Ishikawa (cell line): Measurements from ENCODE around the gene SPAAR.

ENCODE experiments used
- CEBPB ChIP-seq: IDR thresholded peaks from 2 replicates; pipeline ENCODE4 v1.6.1; 2012
- CREB1 ChIP-seq: IDR thresholded peaks from 2 replicates; pipeline ENCODE4 v1.6.1; 2012; ENCODE audit warnings: low read depth
- EGR1 ChIP-seq: IDR thresholded peaks from 2 replicates; pipeline ENCODE4 v1.6.1; 2012
- EP300 ChIP-seq: IDR thresholded peaks from 2 replicates; pipeline ENCODE4 v1.6.1; 2012; ENCODE audit warnings: borderline replicate concordance
- FOXM1 ChIP-seq: IDR thresholded peaks from 2 replicates; pipeline ENCODE4 v1.6.1; 2012; ENCODE audit warnings: low read depth, borderline replicate concordance
- NFIC ChIP-seq: IDR thresholded peaks from 2 replicates; pipeline ENCODE4 v1.6.1; 2012
- RAD21 ChIP-seq: IDR thresholded peaks from 2 replicates; pipeline ENCODE4 v1.6.1; 2012; ENCODE audit warnings: low read depth
- REST ChIP-seq: IDR thresholded peaks from 2 replicates; pipeline ENCODE4 v1.6.1; 2012; ENCODE audit warnings: low read depth, mild to moderate bottlenecking
- TAF1 ChIP-seq: IDR thresholded peaks from 2 replicates; pipeline ENCODE4 v1.6.1; 2012; ENCODE audit warnings: low read depth, mild to moderate bottlenecking
- TCF12 ChIP-seq: IDR thresholded peaks from 2 replicates; pipeline ENCODE4 v1.6.1; 2012; ENCODE audit warnings: low read depth
- TEAD4 ChIP-seq: IDR thresholded peaks from 2 replicates; pipeline ENCODE4 v1.6.1; 2012
- USF1 ChIP-seq: IDR thresholded peaks from 2 replicates; pipeline ENCODE4 v1.6.1; 2012
- YY1 ChIP-seq: IDR thresholded peaks from 2 replicates; pipeline ENCODE4 v1.6.1; 2012; ENCODE audit warnings: low read depth
- ZBTB7A ChIP-seq: IDR thresholded peaks from 2 replicates; pipeline ENCODE4 v1.6.1; 2012; ENCODE audit warnings: low read depth
- TF ChIP-seq, protein P1 (sequence below): IDR thresholded peaks from 2 replicates; pipeline ENCODE4 v1.6.1; 2012

SPAAR gene

GRCh38 chr9:35918780-35919179 lies 9.5 kb downstream of the SPAAR start:
- TF ChIP-seq CREB1 (no peak), ZBTB7A (no peak), EGR1 (no peak), REST (no peak), TEAD4 (no peak), USF1 (no peak), NFIC (no peak), RAD21 (no peak), TCF12 (no peak), YY1 (no peak), FOXM1 (no peak)

DNA sequence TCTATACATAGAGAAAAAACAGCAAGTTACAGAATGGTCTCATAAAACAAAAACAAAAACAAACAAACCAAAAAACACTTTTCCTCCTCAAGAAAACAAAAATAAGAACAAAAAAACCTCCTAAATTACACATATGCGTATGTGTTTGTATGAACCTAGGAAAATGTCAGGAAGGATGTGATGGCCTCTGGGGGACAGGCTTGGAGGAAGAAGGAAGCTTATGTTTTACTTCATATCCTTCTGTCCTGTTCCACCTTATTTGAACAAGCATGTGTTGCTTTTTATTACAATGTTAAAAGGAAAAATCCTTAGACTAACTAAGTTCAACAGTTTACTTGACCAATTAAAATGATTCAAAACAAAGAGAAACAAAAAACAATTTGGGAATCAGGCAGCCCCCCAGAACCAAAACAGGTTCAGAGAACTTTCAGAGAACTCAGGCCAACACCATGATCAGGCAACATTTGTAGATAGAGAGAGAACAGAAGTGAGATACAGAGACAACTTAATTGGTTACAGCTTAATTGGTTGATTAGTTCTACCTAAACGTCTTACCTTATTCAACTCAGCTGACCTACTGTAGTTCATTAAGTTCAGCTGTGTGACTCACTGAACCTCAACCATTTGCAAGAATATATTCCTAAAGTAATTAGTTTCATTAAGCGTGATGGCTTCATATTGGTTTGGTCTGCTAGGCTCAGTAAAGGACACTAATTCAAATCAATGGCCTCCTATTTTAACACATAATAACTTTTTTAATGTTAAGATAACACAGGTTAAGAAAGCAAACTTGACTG lies 10.1 kb downstream of the SPAAR start:
- TF ChIP-seq USF1 (no peak), YY1 (no peak), TAF1 (no peak), EP300 (no peak), ZBTB7A (no peak), FOXM1 (no peak), TEAD4 (no peak), NFIC (no peak), REST (no peak), CEBPB (no peak), RAD21 (no peak), EGR1 (no peak), CREB1 (no peak), TCF12 (no peak)
- TF ChIP-seq, protein P1, sequence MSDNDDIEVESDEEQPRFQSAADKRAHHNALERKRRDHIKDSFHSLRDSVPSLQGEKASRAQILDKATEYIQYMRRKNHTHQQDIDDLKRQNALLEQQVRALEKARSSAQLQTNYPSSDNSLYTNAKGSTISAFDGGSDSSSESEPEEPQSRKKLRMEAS = no peak

DNA sequence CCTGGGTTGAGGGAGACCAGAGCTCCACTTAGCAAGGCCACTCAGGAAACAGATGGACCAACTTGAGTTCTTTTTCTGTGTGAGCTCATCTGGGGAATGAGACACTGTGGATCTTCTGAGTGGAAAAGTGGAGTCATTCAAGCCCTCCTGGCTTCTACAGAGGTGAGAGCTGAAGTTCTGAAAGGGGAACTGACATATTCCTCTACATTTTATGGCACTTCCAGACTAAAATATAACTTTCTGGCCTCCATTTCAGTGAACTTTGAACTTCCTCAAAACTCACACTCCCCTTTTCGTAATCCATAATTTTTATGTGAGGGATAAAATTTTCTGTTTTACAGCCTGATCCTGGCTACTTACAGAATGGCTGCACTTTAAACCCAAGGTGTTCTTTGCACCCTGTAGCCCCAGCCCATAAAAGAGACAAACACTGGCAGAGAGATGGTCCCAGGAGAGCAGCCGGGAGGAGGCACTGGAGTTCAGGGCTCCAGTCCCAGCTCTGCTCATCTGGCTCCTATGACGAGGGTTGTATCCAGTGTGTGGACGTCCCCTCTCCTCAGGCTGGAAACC lies 10.8 kb downstream of the SPAAR start:
- no peak for TF ChIP-seq TEAD4
- no peak for TF ChIP-seq REST
- TF ChIP-seq USF1 = no peak
- no peak for TF ChIP-seq NFIC
- no peak for TF ChIP-seq CEBPB
- TF ChIP-seq, protein P1 = no peak
- TF ChIP-seq TCF12 = no peak
- TF ChIP-seq TAF1 = no peak
- no peak for TF ChIP-seq EGR1
- no peak for TF ChIP-seq CREB1
- TF ChIP-seq YY1 = no peak
- no peak for TF ChIP-seq EP300
- no peak for TF ChIP-seq FOXM1
- no peak for TF ChIP-seq ZBTB7A
- no peak for TF ChIP-seq RAD21
